Endothelial cell of umbilical vein (primary cell): ENCODE data around the gene CAPZA2.

Experiments
- EZH2 ChIP-seq: IDR thresholded peaks from 2 replicates; pipeline ENCODE4 v1.6.1; 2012; ENCODE audit warnings: borderline replicate concordance, low read depth, mild to moderate bottlenecking, moderate library complexity, low read length, inconsistent platforms; ENCODE audit not compliant: severe bottlenecking
- MYC ChIP-seq: IDR thresholded peaks from one replicate; pipeline ENCODE4 v1.6.1; 2011; ENCODE audit warnings: mild to moderate bottlenecking, low read depth, low read length
- POLR2A ChIP-seq: IDR thresholded peaks from 2 replicates; pipeline ENCODE4 v1.6.1; 2012; ENCODE audit warnings: low read depth, mild to moderate bottlenecking, control low read depth, low read length
- POLR2AphosphoS5 ChIP-seq: IDR thresholded peaks from 2 replicates; pipeline ENCODE4 v1.6.1; 2012; ENCODE audit warnings: low read depth, mild to moderate bottlenecking, control low read depth, low read length, moderate library complexity; ENCODE audit not compliant: insufficient read depth
- TF ChIP-seq, protein P1 (sequence below), 2 donors: IDR thresholded peaks; 1 replicate in 1 of 2; 2 replicates in 1 of 2; pipeline ENCODE4 v1.5.1; 2011; ENCODE audit warnings: low read length in 2 of 2, mild to moderate bottlenecking in 2 of 2, moderate library complexity in 2 of 2, control low read depth in 1 of 2, inconsistent platforms in 1 of 2, low read depth in 1 of 2; ENCODE audit not compliant: insufficient read depth in 1 of 2; ENCODE audit errors: extremely low read depth in 1 of 2

DNA sequence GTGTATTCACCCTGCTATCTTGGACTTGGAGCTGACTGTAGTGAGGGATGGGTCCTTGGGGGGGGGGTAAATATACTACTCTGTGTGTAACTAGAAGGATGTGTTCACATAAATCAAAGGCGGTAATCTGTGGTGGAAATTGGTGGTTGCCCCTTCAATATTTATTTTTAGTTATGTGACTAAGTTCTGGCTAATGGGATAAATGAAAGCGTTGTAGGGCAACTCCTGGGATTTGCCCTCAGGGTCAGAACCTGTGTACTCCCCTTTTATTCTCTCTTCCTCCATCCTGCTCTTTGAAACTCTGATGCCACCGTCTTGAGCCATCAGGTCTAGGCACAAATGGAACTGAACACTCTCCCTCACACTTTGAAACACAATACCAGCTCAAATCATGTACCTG lies 66.6 kb downstream of the CAPZA2 start:
- TF ChIP-seq EZH2 (no peak), POLR2AphosphoS5 (no peak), POLR2A (no peak), MYC (no peak)
- TF ChIP-seq, protein P1, sequence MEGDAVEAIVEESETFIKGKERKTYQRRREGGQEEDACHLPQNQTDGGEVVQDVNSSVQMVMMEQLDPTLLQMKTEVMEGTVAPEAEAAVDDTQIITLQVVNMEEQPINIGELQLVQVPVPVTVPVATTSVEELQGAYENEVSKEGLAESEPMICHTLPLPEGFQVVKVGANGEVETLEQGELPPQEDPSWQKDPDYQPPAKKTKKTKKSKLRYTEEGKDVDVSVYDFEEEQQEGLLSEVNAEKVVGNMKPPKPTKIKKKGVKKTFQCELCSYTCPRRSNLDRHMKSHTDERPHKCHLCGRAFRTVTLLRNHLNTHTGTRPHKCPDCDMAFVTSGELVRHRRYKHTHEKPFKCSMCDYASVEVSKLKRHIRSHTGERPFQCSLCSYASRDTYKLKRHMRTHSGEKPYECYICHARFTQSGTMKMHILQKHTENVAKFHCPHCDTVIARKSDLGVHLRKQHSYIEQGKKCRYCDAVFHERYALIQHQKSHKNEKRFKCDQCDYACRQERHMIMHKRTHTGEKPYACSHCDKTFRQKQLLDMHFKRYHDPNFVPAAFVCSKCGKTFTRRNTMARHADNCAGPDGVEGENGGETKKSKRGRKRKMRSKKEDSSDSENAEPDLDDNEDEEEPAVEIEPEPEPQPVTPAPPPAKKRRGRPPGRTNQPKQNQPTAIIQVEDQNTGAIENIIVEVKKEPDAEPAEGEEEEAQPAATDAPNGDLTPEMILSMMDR (IDR thresholded peaks at IDR 0.05; ENCODE audit: extremely low read depth in 1 of 2, insufficient read depth in 1 of 2, low read depth in 1 of 2, low read length in 2 of 2): no peak
